Mesodermal cell (in vitro differentiated cells): ENCODE data around the gene TCEAL9. TPM values are rescaled to one million over a fixed set of nuclear protein-coding genes. Genes with fewer than 3 reads are reported as not detected.

Experiments used
- H3K27ac ChIP-seq: 2 replicates; pipeline ENCODE4 v1.7.0; 2013; ENCODE audit warnings: mild to moderate bottlenecking, low read depth, low read length, moderate library complexity; ENCODE audit not compliant: severe bottlenecking
- H3K36me3 ChIP-seq: 2 replicates; pipeline ENCODE4 v1.7.1; 2013; ENCODE audit warnings: mild to moderate bottlenecking, low read length, moderate library complexity; ENCODE audit not compliant: control insufficient read depth, insufficient read depth
- H3K4me1 ChIP-seq: one replicate; pipeline ENCODE4 v1.7.1; 2013; ENCODE audit warnings: mild to moderate bottlenecking, low read length; ENCODE audit not compliant: insufficient read depth, control insufficient read depth, poor library complexity, severe bottlenecking
- H3K4me3 ChIP-seq: 2 replicates; pipeline ENCODE4 v1.7.0; 2013; ENCODE audit warnings: low read length, control low read depth, mild to moderate bottlenecking; ENCODE audit not compliant: insufficient read depth, poor library complexity, severe bottlenecking; ENCODE audit errors: extremely low read depth
- H3K9me3 ChIP-seq: 2 replicates; pipeline ENCODE4 v1.7.1; 2013; ENCODE audit warnings: mild to moderate bottlenecking, low read length, moderate library complexity; ENCODE audit not compliant: control insufficient read depth
- WGBS, 2 experiments: methylation state at CpG; one replicate each; pipeline ENCODE4 v1.1.5; 2013; ENCODE audit warnings: missing lambda C conversion rate in 2 of 2; ENCODE audit not compliant: insufficient coverage in 2 of 2; 5-methylcytosine and 5-hydroxymethylcytosine counted together
- polyA plus RNA-seq, 2 experiments: library from polyadenylated mRNA; stranded (reverse); fragments of 50-300 nt; gene quantifications; one replicate each; pipeline ENCODE4 v1.2.3, GENCODE V29; 2013

The TCEAL9 gene, protein sequence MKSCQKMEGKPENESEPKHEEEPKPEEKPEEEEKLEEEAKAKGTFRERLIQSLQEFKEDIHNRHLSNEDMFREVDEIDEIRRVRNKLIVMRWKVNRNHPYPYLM
- 205 TPM for polyA plus RNA-seq (2013, experiment 1 of 2)
- 244 TPM for polyA plus RNA-seq (2013, experiment 2 of 2)

DNA sequence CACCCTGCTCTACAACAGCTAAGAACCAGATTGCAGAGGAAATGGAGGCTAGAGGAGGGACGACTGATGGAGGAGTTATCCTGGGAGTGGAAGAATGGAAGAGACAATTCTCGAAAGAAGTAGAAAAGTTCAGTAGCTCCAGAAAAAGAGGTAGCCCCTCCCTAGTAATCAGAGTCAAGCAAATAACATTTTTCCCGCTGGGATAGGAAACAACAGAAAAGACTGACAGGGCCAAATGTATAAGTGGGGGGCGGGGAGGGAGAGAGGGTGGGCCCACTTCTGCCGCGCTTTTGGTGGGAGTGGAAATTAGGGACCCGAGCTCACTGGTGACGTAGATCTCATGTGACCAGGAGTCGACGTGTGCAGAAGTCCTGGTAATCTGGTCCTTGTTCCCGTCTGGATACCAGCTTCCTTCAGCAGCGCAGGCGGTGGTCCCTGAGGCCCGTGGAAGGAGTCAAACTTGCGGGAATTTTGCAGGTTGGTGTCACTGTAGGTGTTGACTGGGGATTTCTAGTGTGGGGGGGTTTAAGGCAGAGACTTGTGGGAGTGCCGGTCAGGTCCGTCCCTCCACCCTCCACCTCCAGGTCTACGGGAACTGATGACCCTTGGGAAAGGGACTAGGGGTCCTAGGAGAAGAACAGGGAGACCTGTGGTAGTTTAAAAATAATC, at the start of gene TCEAL9:
Gene TCEAL9 (plus strand): TSS at position 377 of the 669 bp plus-strand sequence. CDS start 1,179 bp downstream, outside the sequence.
- Histone ChIP-seq H3K4me1 (peaks cover 7% of the 10 kb centered on the region), H3K27ac (peak within 1 kb of the TSS; percentile 93), H3K9me3 (no peaks in the 10 kb centered on the region), H3K36me3 (peaks cover 4% of the 10 kb centered on the region), H3K4me3 (peak within 1 kb of the TSS; percentile 66)
- 0% methylated on average over 3 to 4 of the region's 18 CpGs for WGBS, 2 experiments

DNA sequence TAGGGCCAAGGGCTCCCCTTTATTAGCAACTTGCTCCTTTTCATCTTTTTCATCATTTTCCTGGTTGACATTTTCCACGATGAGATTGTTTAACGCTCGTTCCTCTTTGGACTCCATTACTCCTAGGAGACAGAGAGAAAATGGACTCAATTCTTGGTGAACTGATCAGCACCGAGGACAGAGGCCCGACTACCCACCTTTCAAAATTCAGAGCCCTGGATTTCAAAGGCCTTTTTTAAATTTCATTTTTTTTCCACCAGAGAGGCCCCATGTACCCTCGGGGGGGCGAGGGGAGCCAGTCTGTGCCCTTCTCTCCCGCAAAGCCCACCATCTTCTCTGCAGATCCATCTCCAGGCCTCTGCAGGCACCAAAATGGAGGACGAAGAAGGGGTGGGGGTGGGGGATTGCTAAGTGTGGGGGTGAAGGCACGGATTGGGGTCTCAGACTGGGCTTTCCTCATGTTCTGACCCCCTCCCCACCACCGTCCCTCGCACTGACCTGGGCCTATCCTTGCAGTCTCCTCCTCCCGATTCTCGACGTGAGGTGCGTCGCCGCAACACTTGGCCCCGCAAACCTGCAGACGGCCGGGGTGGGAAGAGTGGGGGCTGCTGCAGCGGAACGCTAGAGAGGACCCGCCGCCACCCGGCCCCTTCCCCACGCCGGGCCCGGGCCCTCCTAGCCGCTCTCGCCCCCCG, 46.3 kb upstream of the TCEAL9 start:
- Histone ChIP-seq H3K9me3 (no peaks in the 10 kb centered on the region), H3K27ac (no peak overlapping the region), H3K4me1 (no peaks in the 10 kb centered on the region), H3K36me3 (no peaks in the 10 kb centered on the region), H3K4me3 (peak overlapping the region; percentile 53)
- WGBS, 2 experiments: 80 to 89% methylated on average over 3 to 5 of the region's 32 CpGs

DNA sequence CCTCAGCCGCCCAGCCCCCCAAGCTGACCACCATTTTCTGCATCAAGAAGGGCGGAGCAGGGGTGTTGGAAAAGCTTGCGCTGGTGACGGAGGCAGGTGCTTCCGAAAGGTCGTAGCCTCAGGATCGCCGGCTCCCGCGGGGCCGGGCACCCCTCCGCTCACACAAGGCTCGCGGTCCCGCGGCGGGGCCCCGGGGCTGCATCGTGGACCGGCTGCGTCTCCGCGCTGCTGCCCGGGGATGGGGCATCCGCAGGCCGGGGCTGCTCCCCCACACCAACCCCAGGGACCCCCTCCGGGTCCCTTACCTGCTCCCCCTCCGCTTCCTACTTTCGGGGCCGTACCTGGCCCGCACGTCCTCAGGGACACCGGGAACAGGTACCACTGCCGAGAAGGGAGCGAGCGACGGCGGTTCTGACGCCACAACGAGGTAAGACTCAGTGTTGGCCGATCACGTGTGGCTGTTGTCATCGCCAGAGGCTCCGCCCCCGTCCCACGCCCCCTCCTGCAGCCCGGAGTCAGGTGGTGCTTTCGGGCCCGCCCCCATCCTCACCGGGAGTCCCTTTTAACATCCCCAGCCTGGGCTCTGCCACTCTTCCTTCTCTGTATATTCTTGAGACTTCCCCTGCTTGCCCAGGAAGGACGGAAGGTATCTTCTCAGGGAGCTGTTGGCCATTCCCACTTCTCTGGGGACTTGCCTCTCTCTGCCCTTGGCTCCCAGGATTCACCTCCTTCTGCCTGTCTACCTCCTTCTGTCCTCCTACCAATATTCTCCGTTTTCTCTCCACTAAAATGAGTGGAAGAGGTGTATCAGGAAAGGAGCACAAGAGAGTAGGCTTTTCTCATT, 45.5 kb upstream of the TCEAL9 start, which contains the start of gene BEX2:
Gene BEX2 (minus strand): TSS at position 436 of the 844 bp plus-strand sequence. CDS start 1,014 bp downstream, outside the sequence.
- Histone ChIP-seq H3K9me3 (no peaks in the 10 kb centered on the region), H3K36me3 (no peaks in the 10 kb centered on the region), H3K27ac (no peak within 1 kb of the TSS), H3K4me3 (peak within 1 kb of the TSS; percentile 53), H3K4me1 (no peaks in the 10 kb centered on the region)
- WGBS, 2 experiments: 0% methylated on average over 10 to 28 of the region's 52 CpGs

DNA sequence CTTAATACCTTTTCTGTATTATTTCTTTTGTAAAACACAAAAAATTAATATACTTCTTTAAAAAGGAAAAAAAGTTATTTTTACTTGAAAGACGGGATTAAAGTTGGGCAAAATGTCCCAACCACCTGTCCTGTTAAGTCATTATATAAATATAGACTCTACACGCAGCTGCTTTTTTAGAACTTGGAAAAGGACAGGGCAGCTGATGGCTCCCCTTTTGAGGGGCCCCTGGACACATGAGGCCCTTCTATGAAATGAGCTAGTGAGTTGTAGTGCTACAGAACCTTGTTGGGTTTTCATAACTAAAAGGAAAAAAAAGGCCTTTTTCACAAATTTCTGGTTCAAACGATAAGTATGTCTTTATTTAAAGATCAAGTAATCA, 44.9 kb upstream of the TCEAL9 start:
- WGBS, 2 experiments: no CpG with 5 or more reads among the region's 3 CpGs
- no peak overlapping the region for H3K27ac ChIP-seq
- peak overlapping the region; percentile 53 for H3K4me3 ChIP-seq
- H3K36me3 ChIP-seq: no peaks in the 10 kb centered on the region
- H3K4me1 ChIP-seq: no peaks in the 10 kb centered on the region
- H3K9me3 ChIP-seq: no peaks in the 10 kb centered on the region

DNA sequence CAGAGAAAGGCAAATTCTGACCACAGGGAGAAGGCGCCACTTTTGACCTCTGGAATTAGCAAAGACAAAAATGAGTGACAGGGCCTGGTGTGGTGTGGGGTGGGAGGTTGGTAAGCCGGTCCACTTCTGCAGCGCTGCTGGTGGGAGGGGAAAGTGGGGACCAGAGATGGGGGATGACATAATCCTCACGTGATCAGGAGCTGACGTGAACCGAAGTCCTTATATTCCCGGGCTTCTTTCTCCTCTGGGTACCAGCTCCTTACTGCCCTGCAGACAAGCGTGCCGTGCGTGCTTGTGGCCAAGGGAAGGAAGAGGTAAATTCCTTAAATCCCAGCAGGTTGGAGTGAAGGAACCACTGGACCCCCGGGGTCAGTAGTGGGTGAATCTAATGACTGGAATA, 26.3 kb upstream of the TCEAL9 start, which contains the start of gene TCEAL7:
Gene TCEAL7 (plus strand): TSS at position 249 of the 400 bp plus-strand sequence. CDS start 1,165 bp downstream, outside the sequence.
- Histone ChIP-seq H3K4me3 (peak within 1 kb of the TSS; percentile 27), H3K36me3 (no peaks in the 10 kb centered on the region), H3K27ac (peak within 1 kb of the TSS; percentile 74), H3K9me3 (no peaks in the 10 kb centered on the region), H3K4me1 (peaks cover 6% of the 10 kb centered on the region)
- 100% methylated on average over 1 of the region's 11 CpGs; no CpG with 5 or more reads in 1 of the 2 experiments for WGBS, 2 experiments

DNA sequence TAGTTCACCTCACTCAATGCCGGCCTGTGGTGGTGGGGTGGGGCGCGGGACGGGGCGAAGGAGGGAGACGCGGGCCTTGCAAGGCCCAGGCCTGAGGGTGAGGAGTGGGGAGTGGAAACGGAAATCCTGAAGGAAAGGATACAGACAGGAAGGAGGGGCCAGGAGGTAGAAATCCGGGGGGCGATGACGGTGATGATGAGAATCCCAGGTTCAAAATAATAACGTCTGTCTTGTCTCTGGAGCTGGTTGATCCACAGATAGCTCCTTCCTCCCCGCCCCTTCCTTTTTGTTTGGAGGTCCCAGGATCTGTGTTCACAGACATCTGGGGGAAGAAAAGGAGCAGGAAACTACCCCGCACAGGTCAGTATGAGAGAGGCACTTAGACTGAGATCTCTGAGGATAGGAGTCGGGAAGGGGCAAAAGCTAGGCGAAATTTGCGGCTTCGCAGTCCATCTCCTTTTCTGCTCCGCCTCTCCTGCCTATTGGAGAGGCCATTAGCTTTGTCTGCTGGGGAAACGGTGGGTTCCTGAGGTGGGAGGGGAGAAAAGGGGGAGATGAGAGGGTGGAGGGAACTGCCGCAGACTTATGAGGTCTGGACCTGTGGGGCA, 25.5 kb upstream of the TCEAL9 start:
- Histone ChIP-seq H3K4me1 (peaks cover 6% of the 10 kb centered on the region), H3K36me3 (no peaks in the 10 kb centered on the region), H3K4me3 (peak overlapping the region; percentile 27), H3K9me3 (no peaks in the 10 kb centered on the region), H3K27ac (peak overlapping the region; percentile 74)
- WGBS, 2 experiments: 0% methylated on average over 3 to 5 of the region's 21 CpGs

DNA sequence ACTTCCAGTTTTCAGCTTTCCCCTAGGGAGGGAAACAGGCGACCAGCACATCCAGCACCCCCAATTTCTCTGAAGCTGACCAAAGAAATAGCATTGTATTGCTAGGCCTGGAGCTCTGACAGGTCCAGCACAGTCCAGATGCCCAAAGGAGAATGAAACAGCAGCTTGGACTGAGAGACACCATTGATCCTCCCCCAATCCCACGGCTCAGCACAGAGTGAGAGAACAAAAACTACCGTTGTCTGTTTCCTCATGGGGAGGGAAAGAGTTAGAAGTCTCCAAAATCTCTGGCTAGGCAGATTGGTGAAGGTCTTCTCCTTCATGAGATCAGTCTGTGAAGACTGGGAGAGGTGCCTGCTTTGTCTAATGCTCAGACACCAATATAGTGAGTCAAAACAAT, 17.6 kb upstream of the TCEAL9 start:
- Histone ChIP-seq H3K4me3 (no peak overlapping the region), H3K27ac (no peak overlapping the region), H3K36me3 (no peaks in the 10 kb centered on the region), H3K4me1 (no peaks in the 10 kb centered on the region), H3K9me3 (no peaks in the 10 kb centered on the region)
- WGBS, 2 experiments: 86% methylated on average over 1 of the region's 3 CpGs; no CpG with 5 or more reads in 1 of the 2 experiments

DNA sequence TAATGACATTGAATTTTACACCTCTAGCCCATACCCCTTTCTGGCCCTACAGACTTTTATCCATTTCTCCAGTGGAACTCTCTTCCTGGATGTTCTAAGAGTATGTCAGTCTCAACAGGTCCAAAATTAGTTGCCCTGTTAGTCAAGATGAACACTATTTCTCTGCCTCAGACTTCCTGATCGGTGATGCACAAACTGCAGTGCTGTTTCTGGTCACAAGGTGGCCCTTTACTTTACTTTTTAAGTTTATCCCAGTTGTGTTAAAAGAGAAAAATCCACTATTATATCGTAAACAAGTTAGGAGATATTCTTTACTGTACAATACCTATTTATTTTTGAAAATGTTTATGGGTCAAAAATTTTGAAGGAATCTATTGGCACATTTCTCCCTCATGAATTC, 13.2 kb upstream of the TCEAL9 start:
- Histone ChIP-seq H3K4me3 (no peak overlapping the region), H3K4me1 (no peaks in the 10 kb centered on the region), H3K36me3 (no peaks in the 10 kb centered on the region), H3K27ac (no peak overlapping the region), H3K9me3 (no peaks in the 10 kb centered on the region)
- 17% methylated on average over 1 of the region's 2 CpGs; no CpG with 5 or more reads in 1 of the 2 experiments for WGBS, 2 experiments

DNA sequence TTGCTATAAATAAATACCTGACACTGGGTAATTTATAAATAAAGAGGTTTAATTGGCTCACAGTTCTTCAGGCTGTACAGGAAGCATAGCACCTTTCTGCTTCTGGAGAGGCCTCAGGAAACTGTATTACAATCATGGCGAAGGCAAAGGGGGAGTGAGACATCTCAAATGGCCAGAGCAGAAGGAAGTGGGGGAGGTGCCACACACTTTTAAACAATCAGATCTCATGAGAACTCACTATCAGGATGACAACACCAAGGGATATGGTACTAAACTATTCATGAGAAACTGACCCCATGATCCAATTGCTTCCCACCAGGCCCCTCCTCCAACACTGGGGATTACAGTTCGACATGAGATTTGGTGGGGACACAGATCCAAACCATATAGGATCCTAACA, 11.7 kb upstream of the TCEAL9 start:
- no peak overlapping the region for H3K4me3 ChIP-seq
- H3K27ac ChIP-seq: no peak overlapping the region
- H3K36me3 ChIP-seq: no peaks in the 10 kb centered on the region
- no peaks in the 10 kb centered on the region for H3K4me1 ChIP-seq
- H3K9me3 ChIP-seq: no peaks in the 10 kb centered on the region
- no CpG with 5 or more reads among the region's 2 CpGs for WGBS, 2 experiments
